GM21723 (cell line): ENCODE results near the gene LRRC8D.

Experiments used
- ATAC-seq: cut with Tn5 transposase; IDR thresholded peaks from one replicate; pipeline ENCODE4 v1.9.1; 2021; ENCODE audit warnings: mild to moderate bottlenecking, moderate library complexity; ENCODE audit not compliant: unreplicated experiment

The LRRC8D gene

DNA sequence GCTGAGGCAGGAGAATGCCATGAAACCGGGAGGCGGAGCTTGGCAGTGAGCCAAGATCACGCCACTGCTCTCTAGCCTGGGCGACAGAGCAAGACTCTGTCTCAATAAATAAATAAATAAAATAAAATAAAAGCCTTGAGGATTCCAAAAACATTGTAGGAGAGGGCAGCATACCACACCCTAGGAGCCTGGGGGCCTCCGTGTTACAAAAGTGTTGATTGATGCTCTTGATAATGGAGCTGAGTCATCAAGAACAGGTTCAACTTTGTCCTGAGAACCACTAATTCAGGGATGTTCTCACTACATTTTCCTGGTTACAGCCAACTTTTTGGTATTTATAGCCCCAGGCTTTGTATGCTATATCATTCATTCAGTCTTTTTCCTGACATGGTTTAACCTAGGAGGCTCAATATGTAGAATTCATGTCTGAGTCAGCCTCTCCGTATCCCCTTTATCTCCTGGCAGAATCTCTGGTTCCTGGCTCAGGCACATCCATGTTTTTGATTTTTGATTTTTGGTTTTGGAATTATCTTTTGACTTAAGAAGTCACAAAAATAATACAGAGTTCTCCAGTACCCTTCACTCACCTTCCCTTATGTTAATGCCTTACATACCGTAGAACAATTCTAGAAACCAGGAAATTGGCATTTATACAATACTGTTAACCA, 69.4 kb downstream of the LRRC8D start:
- ATAC-seq: no peak

DNA sequence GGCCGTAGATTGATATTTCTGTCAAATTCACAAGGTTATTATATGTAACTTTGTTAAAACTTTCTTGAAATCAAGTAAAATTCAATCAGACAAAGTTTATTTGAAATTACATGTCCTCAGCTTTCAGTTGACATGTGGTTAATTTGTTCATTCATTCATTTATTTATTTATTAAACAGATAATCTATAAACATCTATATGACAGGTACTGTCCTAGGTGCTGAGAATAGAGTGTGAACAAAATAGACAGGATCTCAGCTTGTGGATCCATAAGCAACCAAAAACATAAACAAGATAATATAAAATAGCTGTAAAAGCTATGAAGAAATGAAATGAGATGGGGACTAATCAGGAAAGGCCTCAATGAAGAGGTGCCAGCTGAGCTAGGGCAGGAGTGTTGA, 72.0 kb downstream of the LRRC8D start:
- ATAC-seq: no peak

DNA sequence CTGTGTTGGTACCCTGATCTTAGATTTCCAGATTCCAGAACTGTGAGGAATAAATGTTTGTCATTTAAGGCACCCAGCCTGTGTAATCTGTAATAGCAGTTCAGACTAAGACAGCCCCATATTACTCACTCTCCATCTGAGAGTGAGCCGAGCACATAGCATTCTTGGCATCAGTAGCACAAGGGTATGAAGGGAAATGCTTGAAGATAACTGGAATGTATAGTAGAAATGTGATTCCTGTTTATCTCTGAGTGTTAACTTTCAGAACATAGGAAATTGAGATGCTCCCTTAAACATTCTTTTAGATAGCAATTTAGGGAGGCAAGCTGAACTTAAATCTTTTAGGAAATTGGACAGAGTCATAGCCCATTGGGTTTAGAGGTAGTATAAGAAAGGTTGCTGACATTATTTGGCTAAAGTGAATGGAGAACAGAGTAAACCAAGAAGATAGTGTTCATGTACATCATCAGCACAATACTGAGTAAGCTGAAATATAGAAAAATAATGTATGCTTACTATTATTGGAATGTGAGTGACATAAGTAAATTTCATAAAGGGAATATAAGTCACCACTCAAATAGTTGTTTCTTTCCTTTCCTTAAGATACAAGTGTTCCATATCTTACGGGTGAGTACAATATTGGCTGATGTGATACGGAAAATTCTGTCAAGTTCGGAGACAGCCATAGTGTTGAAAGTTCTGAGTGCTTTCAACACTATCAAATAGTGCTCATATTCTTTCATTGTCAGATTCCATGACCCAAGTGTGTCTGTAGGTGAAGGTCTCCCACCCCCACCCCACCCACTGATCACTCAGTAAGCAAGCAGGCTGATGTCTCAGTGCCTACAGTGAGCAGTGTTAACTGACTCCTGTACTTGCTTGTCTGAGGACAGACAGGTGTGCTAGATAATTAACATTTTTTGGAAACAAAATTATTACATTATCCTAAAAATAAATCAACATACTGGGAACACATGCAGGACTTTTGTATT, 73.7 kb downstream of the LRRC8D start:
- ATAC-seq: no peak

- no peak for ATAC-seq
These were observed 75.5 kb downstream of the LRRC8D start for GRCh38 chr1:89896105-89896942.

DNA sequence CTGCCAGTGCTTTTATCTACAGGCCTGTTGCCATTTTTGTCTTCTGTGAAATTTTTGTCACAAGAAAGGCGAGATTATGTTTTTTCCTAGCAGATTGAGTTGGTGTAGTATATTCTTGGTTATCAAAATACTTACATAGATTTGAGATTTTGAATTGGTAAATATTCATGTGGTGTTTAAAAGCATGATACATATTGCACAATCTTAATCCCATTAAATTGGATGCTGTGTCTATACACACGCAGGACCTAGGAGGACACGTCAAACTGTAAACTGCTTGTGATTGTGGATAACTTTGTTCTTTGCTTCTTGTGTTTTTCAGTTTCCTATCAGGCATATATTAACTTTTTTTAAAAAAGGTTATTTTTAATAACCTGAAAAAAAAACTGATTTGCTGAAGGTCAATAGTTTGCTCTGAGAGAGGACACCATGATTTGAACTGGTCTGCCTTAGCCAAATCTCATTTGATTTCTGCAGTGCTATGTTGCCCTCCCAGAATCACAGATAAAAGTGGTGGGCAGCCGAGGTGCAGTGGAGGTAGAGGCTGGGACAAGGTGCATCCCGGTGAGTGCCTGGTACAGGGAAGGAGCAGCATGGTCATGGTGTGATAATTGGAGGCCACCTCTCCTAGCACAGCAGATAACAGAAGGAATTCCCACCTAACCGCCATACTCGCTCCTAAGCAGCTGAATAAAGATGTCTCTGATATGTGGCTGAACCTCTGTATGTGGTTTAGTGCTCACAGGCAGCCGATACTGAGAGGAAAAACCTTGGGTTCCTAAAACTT, 76.7 kb downstream of the LRRC8D start:
- no peak for ATAC-seq

GRCh38 chr1:89898150-89898549, 77.3 kb downstream of the LRRC8D start:
- no peak for ATAC-seq

- ATAC-seq: no peak
These were observed 78.1 kb downstream of the LRRC8D start for GRCh38 chr1:89898695-89899470.

- no peak for ATAC-seq
These were observed 79.5 kb downstream of the LRRC8D start for GRCh38 chr1:89900323-89900722.

DNA sequence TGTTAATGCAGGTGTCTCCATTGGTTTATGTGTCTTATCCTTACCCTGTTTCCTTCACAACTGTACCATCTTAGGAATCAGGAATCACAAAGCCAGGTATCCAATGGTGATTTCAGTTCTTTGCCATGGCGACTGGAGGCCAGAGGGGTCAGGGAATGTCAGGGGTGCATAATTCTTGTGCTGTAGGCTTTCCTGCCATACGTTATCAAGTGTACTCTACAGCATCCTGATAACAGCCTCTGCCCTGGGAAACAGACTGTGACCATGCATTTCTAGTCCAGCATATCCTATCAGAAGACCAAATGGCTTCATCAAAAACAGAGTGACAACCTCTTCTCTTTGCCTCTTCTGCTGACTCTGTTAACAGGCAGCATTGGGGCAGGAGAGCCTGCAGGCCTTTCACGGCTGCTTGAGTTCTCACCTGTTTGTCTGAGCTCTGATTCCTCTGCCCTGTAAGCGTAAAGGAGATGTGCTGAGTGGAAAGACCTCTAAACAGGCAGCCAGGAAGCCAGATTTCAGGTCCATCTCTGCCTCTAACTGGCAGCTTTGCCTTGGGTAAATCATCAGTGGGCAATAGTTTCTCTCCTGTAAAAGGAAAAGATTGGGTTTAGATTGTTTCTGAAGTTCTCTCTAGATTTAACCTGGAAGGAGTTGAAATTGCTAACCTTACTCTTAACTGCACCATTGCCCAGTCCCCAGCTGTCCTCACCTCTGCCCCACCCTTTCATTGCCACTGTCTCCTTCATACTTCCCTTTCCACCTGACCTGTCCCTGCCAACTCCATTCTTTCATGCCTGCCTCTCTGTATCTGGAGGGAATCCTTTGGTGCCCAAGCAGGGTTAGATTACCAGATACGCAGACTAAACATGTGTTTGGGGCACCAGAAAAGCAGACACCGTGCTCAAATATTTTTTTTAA, 80.2 kb downstream of the LRRC8D start:
- ATAC-seq: no peak

- ATAC-seq: no peak
These were observed 81.3 kb downstream of the LRRC8D start for GRCh38 chr1:89901957-89902669.

DNA sequence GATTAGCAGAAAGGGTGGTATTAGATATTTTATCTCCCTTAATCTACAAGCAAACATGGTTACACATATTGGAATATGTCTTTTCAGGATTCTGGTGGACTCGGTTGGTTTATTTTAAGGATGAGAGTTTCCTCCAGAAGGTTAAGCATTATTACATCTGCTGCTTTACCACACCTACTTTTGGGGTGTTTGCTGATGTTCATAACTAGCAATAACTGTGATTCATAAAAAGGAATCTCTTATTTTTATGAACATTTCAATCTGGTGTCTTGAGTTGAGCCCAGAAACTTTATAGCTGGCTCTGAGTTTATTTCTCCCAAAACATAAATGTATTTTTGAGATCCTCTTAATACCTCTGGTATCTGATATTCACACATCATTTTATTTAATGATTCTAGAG, 82.7 kb downstream of the LRRC8D start:
- ATAC-seq: no peak

GRCh38 chr1:89904219-89904980, 83.6 kb downstream of the LRRC8D start:
- ATAC-seq: no peak

GRCh38 chr1:89905395-89906058, 84.7 kb downstream of the LRRC8D start:
- ATAC-seq: no peak

GRCh38 chr1:89906088-89906487, 85.3 kb downstream of the LRRC8D start:
- ATAC-seq: no peak

GRCh38 chr1:89907727-89908212, 86.9 kb downstream of the LRRC8D start:
- no peak for ATAC-seq

- ATAC-seq: no peak
These were observed 87.4 kb downstream of the LRRC8D start for GRCh38 chr1:89908273-89908671.
